Hematopoietic multipotent progenitor cell (in vitro differentiated cells): Measurements from ENCODE around the gene ZDHHC14. TPM values are rescaled to one million over a fixed set of nuclear protein-coding genes. Genes with fewer than 3 reads are reported as not detected.
A peak's percentile ranks its signal among the peaks of the same experiment; 100 is the strongest.

Experiments
- DNase-seq, 3 donors: peaks; one replicate each; pipeline ENCODE4 v3.0.0-alpha.2; 2011 to 2015; ENCODE audit warnings: low read depth in 2 of 3, low spot score in 2 of 3
- total RNA-seq: library from RNA; depleted of rRNA; stranded (reverse); fragments of >200 nt; gene quantifications from one replicate; pipeline ENCODE4 v1.2.3, GENCODE V29; 2012

ZDHHC14 gene
- total RNA-seq: 5.9 TPM

DNA sequence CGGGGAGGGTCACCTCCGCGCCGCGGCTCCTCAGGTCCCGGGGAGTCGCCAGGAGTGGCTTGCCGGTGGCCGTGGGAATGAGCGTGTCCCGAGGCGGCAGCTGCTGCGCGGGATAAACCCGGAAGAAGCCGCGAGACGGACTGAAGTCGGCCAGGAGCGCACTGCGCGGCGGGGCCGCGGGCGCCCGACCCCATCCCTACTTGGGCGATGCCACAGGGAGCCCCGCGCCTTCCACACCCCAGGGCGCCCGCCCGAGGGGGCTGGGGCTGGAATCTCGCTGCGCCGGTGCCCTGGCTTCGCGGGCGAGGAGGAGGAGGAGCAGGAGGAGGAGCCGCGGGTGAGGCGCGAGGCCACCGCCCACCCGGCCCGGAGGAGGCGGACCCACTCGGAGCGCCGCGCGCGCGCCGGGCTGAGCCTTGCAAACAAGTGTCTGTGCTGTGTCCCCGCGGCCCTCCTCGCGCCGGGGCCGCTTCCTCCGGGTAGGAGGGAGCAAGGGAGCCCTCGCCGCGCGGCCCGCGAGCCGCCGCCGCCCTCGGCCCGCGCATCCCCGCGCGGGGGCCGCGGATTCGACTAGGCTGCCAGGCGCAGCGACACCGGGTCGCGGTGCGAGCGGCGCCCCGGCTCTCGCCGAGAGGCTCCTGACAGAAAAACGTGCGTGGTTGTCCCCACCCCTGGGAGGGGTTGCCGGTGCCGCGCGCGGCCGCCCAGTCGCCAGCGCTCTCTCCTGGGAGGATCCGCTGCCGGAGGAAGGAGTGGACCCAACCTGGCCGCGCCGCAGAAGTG is at the start of gene ZDHHC14:
ZDHHC14 (plus strand) TSS at position 412 of the 783 bp plus-strand sequence.
- DNase-seq: peak; percentile 74 to 86 (median 86)

DNA sequence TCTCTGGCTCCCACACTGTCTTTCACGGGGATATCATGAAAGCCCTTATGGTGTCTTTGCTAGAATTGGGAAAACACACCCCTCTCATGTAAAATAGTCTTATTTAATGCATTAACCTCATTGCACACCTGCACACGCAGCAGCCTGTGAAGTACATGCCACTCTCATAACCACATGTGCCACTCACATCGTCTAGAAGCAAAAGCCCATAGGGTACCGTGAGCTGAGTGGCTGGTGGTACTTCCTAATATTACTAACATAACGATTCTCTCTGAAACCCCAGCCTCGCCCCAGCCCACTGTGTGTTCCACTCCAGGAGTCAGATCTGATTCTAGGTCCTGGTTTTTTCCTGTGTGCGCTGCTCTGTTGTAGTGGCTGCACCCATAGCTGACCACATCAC is 48.2 kb upstream of the ZDHHC14 start:
- DNase-seq: no peak

DNA sequence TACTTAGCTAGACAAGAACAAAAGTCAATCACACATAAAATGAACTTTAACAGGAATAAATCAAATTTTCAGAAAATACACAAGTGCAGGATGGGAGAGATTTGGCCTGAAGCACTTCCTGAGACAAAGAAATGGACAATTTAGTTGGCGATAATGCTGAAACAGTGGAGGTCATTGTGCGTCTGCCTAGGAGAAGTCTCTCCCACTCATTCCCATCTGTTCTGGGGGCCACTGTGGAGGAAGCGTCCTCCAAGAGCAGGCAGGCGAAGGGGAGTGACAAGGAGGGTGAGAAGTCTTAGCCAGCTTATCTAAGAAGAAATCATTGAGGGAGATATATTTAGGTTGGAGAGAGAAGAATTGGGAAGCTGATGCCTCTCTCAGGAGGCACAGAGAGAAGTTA is 47.5 kb upstream of the ZDHHC14 start:
- DNase-seq: no peak

DNA sequence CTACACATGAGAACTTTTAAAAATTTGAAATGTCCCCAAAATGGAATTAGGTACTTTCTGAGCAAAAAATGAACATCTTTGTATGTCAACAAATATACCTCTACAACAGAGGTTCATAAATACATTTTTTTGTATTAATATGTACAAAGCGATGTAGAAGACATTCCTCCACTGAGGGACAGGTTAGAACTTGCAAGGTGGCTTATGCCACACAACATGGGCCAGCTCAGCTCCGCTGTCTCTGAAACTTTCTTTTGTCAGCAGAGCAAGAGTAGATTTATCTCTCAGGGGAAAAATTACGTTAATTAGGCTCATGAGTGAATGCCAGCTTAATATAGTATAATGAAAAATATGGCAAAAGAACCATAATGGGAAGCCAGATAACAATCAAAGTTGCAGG is 47.0 kb upstream of the ZDHHC14 start:
- DNase-seq: no peak

DNA sequence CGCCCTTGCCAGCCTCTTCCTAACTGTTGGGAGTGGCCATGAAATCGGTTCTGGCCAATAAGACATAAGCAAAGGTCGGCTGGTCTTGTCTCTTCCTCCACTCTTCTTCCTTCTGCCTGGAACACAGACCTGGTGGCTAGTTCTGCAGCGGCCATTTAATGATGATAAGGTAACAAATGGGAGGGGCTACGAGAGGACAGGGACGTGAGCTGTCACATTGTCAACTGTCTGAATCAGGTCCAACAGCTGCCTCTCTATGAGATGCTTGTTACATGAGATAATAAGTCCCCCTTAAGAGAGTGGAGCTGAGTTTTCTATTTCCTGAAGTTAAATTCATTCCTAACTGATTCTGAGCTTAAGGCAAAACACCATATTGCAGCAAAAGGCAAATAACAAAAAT is 45.2 kb upstream of the ZDHHC14 start:
- DNase-seq: no peak

DNA sequence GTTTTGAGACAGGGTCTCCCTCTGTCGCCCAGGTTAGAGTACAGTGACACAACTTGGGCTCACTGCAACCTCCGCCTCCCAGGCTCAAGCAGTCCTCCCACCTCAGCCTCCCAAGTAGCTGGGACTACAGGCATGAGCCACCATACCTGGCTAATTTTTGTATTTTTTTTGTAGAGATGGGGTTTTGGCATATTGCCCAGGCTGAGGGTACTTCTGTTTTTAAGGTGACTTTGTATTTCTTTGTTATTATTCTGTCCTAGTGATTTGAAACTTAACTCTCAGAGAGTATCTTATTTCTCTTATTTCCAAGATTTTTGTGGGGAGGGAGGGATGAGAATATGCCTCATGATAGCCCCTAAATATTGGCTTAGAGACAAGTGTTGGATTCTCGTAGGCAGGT is 43.7 kb upstream of the ZDHHC14 start:
- peak in 2 of 3 donors; percentile 35 to 72 for DNase-seq

DNA sequence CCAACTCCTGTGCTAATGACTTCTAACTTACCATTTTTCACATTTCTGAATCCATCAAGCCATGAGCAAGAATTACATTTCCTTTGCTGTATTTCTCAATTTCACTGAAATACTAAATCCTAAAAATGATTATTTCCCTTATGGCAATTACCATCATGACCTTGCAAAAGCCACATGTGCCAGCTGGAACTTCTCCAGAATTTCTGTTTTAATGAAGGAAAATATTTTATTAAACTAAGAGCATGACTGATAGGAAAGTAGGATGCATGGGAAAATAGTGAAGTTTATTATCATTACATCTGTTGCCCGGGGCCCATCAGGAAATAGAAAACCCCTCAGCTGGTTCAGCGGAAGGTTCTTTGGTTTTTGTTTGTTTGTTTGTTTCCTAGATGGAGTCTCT is 43.2 kb upstream of the ZDHHC14 start:
- no peak for DNase-seq

DNA sequence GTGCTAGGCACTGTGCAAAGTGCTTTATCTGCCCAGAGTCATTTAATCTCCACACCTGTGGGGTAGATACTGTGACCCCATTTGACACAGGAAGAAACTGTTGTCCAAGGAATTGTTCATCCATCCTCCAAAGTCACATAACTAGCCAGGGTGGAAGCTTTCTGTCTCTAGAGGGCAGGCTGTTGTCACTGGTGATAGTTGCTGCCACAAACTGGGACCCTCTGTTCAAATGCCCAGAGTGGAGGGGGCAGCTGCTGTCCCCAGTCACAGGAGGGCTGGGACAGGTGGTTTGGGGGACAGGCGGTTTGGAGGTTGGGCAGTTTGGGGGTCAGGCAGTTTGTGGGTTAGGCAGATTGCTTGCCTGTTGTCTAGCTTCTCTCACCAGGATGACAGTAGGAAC is 41.6 kb upstream of the ZDHHC14 start:
- DNase-seq: no peak

DNA sequence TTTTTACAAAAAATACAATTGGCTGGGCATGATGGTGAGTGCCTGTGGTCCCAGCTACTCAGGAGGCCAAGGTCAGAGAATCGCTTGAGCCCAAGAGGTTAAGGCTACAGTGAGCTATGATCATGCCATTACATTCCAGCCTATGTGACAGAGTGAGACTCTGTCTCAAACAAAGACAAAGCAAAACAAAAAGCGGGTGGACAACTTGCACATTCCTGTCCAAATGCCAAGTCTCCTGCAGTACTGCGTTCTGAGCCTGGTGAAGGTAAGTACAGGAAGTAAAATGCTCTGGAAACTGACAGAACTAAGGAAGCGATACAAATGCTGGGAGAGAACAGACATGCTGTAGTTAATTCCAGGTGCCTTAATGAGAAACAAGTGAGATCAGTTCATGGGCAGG is 37.3 kb upstream of the ZDHHC14 start:
- DNase-seq: no peak

DNA sequence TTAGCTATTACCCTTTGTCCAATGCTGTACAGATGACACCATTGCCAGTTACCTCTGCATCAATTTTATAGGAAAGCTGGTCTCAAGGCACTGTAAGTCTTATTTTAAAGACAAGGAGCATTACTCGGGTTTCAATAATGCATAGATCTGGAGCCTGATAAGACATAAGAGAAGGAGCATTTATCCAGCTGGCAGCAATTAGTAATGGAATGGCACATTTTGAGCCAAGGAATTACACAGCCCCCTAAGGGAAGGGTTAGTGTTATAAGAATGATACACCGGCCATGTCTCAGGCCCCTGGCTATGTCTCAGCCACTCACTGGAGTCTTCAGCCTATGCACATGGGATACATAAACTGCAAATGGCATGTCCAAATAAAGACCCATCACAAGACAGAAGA is 34.6 kb upstream of the ZDHHC14 start:
- no peak for DNase-seq

DNA sequence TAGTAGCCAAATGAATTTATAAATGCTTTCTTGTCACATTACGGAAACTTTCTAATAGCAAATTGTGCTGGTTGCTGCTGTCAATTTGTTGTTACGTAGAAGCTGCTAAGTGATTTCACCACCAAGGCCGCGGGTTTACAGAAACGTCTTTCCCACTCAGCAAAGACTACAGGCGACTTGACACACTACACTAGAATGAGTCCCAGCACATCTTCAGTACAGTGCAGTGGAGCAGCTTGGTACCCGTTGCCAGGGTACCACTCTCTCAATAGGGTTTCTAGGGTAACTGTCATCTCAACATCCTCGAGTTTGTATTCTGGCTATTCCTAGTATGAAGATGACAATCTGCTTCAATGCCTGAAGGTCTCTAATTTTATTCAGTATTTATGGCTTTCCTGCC is 22.7 kb upstream of the ZDHHC14 start:
- no peak for DNase-seq

DNA sequence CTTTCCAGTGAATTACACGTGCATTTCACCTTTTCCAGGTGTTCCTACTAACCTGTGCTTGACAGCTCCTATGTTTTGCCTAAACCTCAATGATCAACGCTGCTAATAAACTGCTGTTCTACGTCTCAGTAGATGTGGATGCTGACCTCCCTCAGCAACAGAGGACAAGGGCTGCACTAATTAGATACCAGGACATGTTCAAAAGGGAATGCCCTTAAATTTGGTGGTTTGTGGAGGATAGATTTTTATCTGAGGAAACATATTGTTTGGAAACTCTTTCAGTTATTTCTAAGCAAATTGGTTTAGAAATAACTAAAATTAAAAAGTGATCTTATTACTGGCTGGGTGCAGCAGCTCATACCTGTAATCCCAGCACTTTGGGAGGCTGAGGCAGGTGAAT is 19.1 kb upstream of the ZDHHC14 start:
- peak in 1 of 3 donors; percentile 60 for DNase-seq

DNA sequence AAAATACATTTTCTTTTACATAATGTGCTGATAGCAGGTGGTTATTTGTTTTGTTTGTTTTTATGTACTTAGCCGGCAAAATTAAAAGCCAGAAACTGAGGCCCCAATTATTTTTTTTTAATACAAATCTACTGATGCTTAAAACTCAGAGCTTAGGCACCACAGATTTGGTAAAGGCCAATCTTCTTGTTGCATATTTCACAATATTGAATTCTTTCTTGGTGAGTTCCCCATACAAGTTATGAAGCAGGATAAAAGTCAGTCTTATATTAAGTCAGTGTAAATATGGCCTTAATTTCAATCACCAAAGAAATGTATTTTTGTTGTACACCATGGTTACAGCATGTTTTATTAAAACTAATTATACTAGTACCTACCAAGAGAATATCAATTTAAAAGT is 16.3 kb upstream of the ZDHHC14 start:
- no peak for DNase-seq

DNA sequence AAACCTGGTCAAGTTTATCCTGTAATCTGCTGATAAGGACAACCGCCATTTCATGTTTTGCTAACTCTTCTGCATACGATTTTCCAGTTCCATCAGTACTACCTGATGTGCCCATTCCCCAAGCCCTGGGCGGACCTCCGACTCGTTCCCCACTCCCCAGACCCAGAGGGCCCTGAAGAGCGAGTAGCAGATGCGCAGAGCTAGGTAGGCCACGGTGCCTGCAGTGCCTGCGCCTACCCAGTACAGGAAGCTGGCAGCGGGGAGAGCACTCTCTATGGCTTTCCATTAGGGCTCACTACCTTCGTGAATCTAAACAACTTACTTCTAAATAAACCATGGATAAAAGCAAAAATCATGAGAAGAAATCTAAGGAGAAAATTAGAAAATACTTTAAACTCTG is 14.3 kb upstream of the ZDHHC14 start:
- no peak for DNase-seq

DNA sequence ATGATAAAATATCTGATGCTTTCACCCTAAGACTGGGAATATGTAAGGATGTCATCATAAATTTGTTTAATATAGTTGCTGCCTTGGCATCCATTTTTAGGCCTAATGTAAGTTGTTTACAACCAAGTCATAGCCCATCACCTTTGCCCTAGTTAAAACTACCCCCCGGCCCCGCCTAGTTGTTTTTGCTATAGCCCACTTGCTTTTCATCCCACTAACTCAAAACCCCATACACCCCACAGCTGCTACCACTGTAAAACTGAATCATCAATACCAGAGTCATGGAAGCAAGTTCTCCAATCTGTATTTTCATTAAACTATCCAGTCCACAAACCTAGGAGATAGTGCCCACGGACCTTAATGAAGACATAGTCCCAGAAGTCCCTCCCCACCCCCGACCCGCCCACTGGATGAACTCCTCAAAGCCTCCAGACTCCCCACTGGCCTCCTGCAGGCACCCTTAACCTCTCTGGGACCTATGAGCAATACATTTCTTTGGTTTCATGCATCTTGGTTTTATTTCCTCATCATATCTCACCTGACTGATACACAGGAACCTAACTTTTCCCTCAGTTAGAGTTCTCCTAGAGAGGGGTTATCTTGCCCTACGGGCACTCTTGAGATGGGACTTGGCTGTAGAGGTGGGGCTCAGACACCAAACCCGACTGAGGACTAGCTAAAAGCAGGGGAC is 12.5 kb upstream of the ZDHHC14 start:
- DNase-seq: no peak

DNA sequence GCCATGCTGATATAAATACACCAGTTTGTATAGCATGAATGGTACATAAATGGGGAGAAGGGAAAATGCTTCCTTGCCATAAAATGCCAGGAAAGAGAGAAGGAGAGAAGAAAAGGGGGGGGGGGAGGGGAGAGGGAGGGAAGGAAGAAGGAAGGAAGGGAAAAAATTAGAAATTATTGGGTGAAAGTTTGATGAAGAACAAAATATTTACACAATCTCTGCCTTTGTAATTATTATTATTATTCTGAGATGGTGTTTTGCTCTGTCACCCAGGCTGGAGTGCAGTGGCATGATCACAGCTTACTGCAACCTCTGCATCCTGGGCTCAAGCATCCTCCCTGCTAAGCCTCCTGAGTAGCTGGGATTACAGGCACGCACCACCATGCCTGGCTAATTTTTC is 10.2 kb upstream of the ZDHHC14 start:
- no peak for DNase-seq

DNA sequence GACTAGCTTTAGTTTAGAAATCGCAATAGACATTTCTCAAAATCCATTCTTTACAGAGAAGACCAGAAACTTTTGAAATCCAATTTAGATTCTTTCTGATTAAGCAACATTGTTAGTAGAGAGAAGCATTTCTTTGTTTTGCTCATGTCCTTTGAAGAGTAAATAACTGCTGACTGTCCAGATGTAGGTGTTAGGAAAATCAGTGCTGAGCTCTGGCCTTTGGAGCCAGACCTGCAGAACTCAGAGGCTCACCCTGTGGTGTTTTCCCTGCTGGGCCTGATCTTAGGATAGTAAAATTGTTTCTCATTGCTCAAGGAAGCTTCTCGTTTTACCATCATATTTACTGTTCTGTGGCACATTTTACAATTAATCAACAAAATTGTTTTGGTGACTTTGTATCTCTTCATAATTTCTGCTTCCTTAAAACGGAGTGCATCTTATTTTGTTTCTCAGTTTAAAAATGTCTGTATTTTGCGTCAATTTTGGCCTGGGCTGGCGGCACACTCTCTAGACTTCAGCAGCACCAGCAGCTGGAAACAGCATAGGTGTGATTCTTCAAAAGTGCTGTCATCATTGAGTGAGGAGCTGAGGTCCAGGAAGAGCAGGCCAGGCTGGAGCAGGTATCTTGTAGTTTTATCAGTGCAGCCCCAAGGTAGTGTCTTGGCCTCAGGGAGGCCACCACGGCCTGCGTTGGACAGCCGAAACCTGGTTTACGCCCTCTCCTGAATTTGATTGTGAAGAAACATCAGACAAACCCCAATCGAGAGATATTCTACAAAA is 8.3 kb upstream of the ZDHHC14 start:
- DNase-seq: no peak

DNA sequence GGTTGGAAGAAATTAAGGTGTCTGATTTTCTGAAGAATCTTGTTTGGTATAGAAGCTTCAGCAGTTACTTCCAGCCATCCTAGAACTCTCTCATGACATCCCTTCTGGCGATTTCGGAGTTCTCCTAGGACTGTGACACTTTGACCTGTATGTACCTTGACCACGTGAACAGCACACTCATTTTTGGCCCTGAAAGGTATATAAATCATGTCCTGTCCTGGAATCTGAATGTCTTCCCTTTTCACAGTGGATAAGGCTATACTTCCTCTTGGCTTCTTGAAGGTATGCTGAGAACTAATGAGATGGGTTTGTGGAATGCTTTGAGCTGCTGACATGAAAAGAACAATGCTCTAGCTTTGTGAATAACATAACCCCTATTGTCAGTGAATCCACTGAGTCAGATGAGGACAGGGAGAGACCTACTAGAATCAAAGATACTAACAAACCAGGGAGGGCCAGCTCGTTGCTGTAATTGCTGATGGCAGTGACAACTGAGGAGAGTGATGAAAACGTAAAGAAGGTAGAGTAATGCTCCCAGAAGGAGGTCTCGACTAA is 6.0 kb upstream of the ZDHHC14 start:
- DNase-seq: no peak

DNA sequence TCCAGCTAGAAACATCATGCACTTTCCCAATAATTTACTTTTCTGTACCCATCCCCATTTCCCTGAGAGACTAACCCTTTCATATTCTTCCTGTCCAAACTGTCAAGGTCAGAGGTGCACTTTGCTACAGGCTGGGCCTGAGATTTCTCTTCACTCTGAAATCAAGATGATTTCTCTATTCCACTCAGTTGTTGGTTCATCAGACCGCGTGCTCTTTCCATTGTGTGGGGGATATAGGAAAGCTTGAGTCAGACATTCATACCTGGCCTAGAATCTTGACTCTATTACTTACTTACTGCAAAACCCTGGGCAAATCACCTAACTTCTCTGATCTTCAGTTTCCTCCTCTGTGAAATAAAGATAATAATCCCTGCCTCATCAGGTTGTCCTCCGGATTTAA is 4.7 kb upstream of the ZDHHC14 start:
- no peak for DNase-seq

DNA sequence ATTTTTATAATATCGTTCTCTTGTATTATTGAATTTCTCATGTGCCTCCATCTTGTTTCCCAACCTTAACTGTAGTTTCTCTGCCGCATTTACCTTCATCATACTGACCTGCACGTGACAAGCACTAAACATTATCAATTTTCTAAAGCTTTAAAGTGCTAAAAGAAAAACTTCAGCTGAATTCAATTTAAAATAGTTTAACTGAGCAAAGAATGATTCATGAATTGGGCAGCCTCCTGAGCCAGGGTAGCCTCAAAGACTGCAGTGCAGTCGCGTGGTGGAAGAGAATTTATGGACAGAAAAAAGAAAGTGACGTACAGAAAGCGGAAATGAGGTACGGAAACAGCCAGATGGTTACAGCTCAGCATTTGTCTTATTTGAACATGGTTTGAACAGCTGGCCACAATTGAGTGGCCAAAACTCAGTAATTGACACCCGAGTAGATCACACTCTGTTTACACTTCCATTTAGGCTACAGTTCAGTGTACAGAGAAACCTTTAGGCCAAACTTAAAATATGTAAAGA is 4.2 kb upstream of the ZDHHC14 start:
- DNase-seq: peak in 1 of 3 donors; percentile 50
